Measurements from ENCODE around the gene BCL11A. TPM values are rescaled to one million over a fixed set of nuclear protein-coding genes. Genes with fewer than 3 reads are reported as not detected.

BCL11A gene
- total RNA-seq, 2 experiments from 2014 or later = 0.45 to 0.54 TPM

GRCh38 chr2:60475123-60475830 is 78.2 kb downstream of the BCL11A start:
- no peaks in the 10 kb centered on the region for H3K36me3 Mint-ChIP-seq (ENCODE audit: low read depth)
- H3K27ac Mint-ChIP-seq = no peak overlapping the region
- ATAC-seq (no peak), DNase-seq (no peak)
- intact Hi-C loops (cut with micrococcal nuclease) = no loop called here
- H3K9me3 Mint-ChIP-seq = no peaks in the 10 kb centered on the region
- ChIA-PET CTCF (interaction anchor here (1.4 kb wide), 1 partner anchor 9 kb away, joined by 4 read pairs; no protein-coding TSS in a partner anchor), POLR2A (interaction anchor here (0.8 kb wide), 1 partner anchor 369 kb away, joined by 3 read pairs; no protein-coding TSS in a partner anchor)
- TF ChIP-seq CTCF (IDR thresholded peaks at IDR 0.05) = no peak
- H3K27me3 Mint-ChIP-seq = no peaks in the 10 kb centered on the region
- no peak overlapping the region for H3K4me3 Mint-ChIP-seq
- no peaks in the 10 kb centered on the region for H3K4me1 Mint-ChIP-seq (ENCODE audit: low read depth)

GRCh38 chr2:60474301-60474700 is 79.2 kb downstream of the BCL11A start:
- DNase-seq (no peak), ATAC-seq (no peak)
- no peak for TF ChIP-seq CTCF (IDR thresholded peaks at IDR 0.05)
- ChIA-PET POLR2A (interaction anchor here (0.8 kb wide), 1 partner anchor 368 kb away, joined by 3 read pairs; no protein-coding TSS in a partner anchor), CTCF (interaction anchor here (1.4 kb wide), 1 partner anchor 10 kb away, joined by 4 read pairs; no protein-coding TSS in a partner anchor)
- Mint-ChIP-seq H3K4me3 (no peak overlapping the region), H3K27ac (no peak overlapping the region), H3K9me3 (no peaks in the 10 kb centered on the region), H3K27me3 (no peaks in the 10 kb centered on the region), H3K4me1 (ENCODE audit: low read depth) (no peaks in the 10 kb centered on the region), H3K36me3 (ENCODE audit: low read depth) (no peaks in the 10 kb centered on the region)
- intact Hi-C loops (cut with micrococcal nuclease) = no loop called here

- no peaks in the 10 kb centered on the region for H3K27me3 Mint-ChIP-seq
- H3K27ac Mint-ChIP-seq = no peak overlapping the region
- ATAC-seq (no peak), DNase-seq (no peak)
- H3K4me3 Mint-ChIP-seq = no peak overlapping the region
- intact Hi-C loops (cut with micrococcal nuclease) = no loop called here
- ChIA-PET POLR2A (interaction anchor here (0.6 kb wide), 1 partner anchor 510 kb away, joined by 4 read pairs; no protein-coding TSS in a partner anchor), CTCF (no interaction called here)
- H3K9me3 Mint-ChIP-seq = no peaks in the 10 kb centered on the region
- TF ChIP-seq CTCF (IDR thresholded peaks at IDR 0.05) = no peak
- peaks cover 5% of the 10 kb centered on the region for H3K4me1 Mint-ChIP-seq (ENCODE audit: low read depth)
- H3K36me3 Mint-ChIP-seq (ENCODE audit: low read depth) = no peaks in the 10 kb centered on the region
These were observed 79.9 kb downstream of the BCL11A start for GRCh38 chr2:60473546-60473945.

- ATAC-seq (no peak), DNase-seq (no peak)
- H3K4me1 Mint-ChIP-seq (ENCODE audit: low read depth) = peaks cover 5% of the 10 kb centered on the region
- H3K27ac Mint-ChIP-seq = no peak overlapping the region
- no peaks in the 10 kb centered on the region for H3K27me3 Mint-ChIP-seq
- ChIA-PET CTCF (no interaction called here), POLR2A (interaction anchor here (0.6 kb wide), 1 partner anchor 511 kb away, joined by 4 read pairs; no protein-coding TSS in a partner anchor)
- no peak for TF ChIP-seq CTCF (IDR thresholded peaks at IDR 0.05)
- H3K36me3 Mint-ChIP-seq (ENCODE audit: low read depth) = no peaks in the 10 kb centered on the region
- no peak overlapping the region for H3K4me3 Mint-ChIP-seq
- intact Hi-C loops (cut with micrococcal nuclease) = no loop called here
- no peaks in the 10 kb centered on the region for H3K9me3 Mint-ChIP-seq
These were observed 80.7 kb downstream of the BCL11A start for GRCh38 chr2:60472663-60473289.

- ChIA-PET CTCF (interaction anchor here (0.9 kb wide), 1 partner anchor 202 kb away, joined by 3 read pairs; no protein-coding TSS in a partner anchor), POLR2A (no interaction called here)
- no peak for ATAC-seq
- H3K9me3 Mint-ChIP-seq = no peaks in the 10 kb centered on the region
- no peaks in the 10 kb centered on the region for H3K36me3 Mint-ChIP-seq (ENCODE audit: low read depth)
- intact Hi-C loops (cut with micrococcal nuclease) = no loop called here
- DNase-seq = no peak
- no peak overlapping the region for H3K4me3 Mint-ChIP-seq
- no peaks in the 10 kb centered on the region for H3K27me3 Mint-ChIP-seq
- no peak for TF ChIP-seq CTCF (IDR thresholded peaks at IDR 0.05)
- H3K4me1 Mint-ChIP-seq (ENCODE audit: low read depth) = peaks cover 5% of the 10 kb centered on the region
- no peak overlapping the region for H3K27ac Mint-ChIP-seq
These were observed 81.4 kb downstream of the BCL11A start for GRCh38 chr2:60472041-60472440.
